Effector memory CD4-positive, alpha-beta T cell (primary cell): Measurements from ENCODE around the gene LRRC56.

Source experiments
- DNase-seq, 3 donors: peaks; one replicate each; pipeline ENCODE4 v3.0.0-alpha.2; 2020
- H3K27ac ChIP-seq: 2 replicates; pipeline ENCODE4 v1.7.0; 2013; ENCODE audit warnings: mild to moderate bottlenecking, low read length, moderate library complexity; ENCODE audit not compliant: insufficient read depth, poor library complexity, severe bottlenecking
- H3K27me3 ChIP-seq: replicated peaks from 2 replicates; pipeline ENCODE4 v1.7.0; 2013; ENCODE audit warnings: mild to moderate bottlenecking, low read length; ENCODE audit not compliant: insufficient read depth, control insufficient read depth, poor library complexity, severe bottlenecking
- H3K36me3 ChIP-seq: 2 replicates; pipeline ENCODE4 v1.7.0; 2013; ENCODE audit warnings: mild to moderate bottlenecking, low read length, moderate library complexity; ENCODE audit not compliant: control insufficient read depth, insufficient read depth
- H3K4me1 ChIP-seq: 2 replicates; pipeline ENCODE4 v1.7.0; 2013; ENCODE audit warnings: low read length, mild to moderate bottlenecking; ENCODE audit not compliant: control insufficient read depth, insufficient read depth, poor library complexity, severe bottlenecking
- H3K4me3 ChIP-seq: 2 replicates; pipeline ENCODE4 v1.7.0; 2013; ENCODE audit warnings: low read length, low read depth, mild to moderate bottlenecking; ENCODE audit not compliant: insufficient read depth, poor library complexity, severe bottlenecking
- H3K9me3 ChIP-seq: 2 replicates; pipeline ENCODE4 v1.7.0; 2013; ENCODE audit warnings: mild to moderate bottlenecking, low read length, moderate library complexity; ENCODE audit not compliant: control insufficient read depth
- total RNA-seq, 3 donors: gene quantifications; one replicate each; lab custom pipeline; 2026; lab: John Stamatoyannopoulos, UW

The LRRC56 gene
- total RNA-seq = 9.7 to 11.4 (median 11.3) reads per million in 3 donors

DNA sequence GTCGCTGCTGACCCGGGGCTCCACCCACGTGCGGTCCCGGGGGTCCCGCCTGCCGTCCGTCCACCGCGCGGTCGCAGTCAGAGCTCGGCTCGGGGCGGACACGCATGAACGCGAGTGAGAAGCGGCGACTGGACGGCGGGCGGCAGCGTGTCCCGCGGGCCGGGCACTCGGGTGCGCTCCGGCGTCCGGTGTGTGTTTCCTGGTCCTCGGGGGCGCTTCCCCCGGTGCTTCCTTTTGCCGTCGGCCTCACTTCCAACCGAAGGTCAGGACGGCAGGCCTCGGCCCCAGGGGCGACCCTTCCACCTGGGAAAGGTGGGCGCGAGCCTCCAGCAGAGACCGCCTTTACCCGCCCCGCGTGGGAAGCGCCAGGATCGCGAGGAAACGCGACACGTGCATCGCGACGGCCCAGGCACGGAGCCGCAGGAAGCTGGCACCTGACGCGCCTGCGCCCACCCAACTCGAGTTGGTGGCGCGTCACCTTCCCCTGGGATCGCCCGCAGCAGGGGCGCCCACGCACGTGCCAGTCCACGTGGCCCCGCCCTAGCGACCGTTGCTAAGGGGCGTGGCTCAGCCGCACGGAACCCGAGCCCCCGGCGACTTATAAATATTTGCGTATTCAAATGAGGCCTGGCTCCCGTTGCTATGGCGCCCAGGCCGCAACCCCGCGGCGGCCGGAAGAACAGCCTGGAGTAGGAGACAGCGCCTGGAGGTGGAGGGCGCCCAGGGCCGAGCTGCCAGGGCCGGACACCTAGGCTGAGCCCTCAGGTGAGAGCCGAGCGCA lies at the start of gene LRRC56:
Gene LRRC56, plus strand, starts transcription at position 687 of the 781 bp plus-strand sequence. CDS start 3,158 bp downstream, outside the sequence.
- no peaks in the 10 kb centered on the region for H3K27me3 ChIP-seq
- H3K4me3 ChIP-seq = peak within 1 kb of the TSS; percentile 68
- peak; percentile 90 to 94 (median 91) for DNase-seq
- H3K36me3 ChIP-seq = peaks cover 12% of the 10 kb centered on the region
- peaks cover 33% of the 10 kb centered on the region for H3K4me1 ChIP-seq
- H3K9me3 ChIP-seq = no peaks in the 10 kb centered on the region
- H3K27ac ChIP-seq = peak within 1 kb of the TSS; percentile 84

DNA sequence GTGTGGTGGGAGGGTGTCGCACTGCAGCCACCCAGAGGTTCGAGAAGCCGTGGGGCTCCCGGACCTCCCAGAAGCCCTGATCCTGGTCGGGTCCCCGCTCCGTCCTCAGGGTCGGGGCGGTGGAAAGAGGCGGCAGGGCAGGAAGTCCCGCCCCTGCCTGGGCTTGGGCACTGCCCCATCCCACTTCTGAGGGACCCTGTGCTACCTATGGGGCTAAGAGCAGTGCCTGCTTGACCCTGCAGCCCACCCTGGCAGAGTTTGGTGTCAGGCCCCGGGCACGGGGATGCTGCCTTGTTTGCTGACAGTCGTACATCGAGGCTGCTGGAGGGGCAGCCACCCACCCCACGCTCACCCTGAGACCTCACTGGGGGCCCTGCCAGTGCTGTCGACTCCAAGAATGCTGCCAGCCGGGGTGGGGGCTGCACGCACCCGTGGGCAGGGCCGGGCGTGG lies 49.7 kb upstream of the LRRC56 start:
- no peak for DNase-seq
- Histone ChIP-seq H3K4me3 (no peak overlapping the region), H3K4me1 (no peaks in the 10 kb centered on the region), H3K27me3 (no peaks in the 10 kb centered on the region), H3K36me3 (no peaks in the 10 kb centered on the region), H3K27ac (no peak overlapping the region), H3K9me3 (no peaks in the 10 kb centered on the region)

- Histone ChIP-seq H3K9me3 (no peaks in the 10 kb centered on the region), H3K4me3 (no peak overlapping the region), H3K36me3 (no peaks in the 10 kb centered on the region)
Measured at GRCh38 chr11:488062-488461, 49.3 kb upstream of the LRRC56 start.

GRCh38 chr11:488579-488978 lies 48.7 kb upstream of the LRRC56 start:
- Histone ChIP-seq H3K27ac (no peak overlapping the region), H3K4me3 (no peak overlapping the region), H3K9me3 (no peaks in the 10 kb centered on the region), H3K27me3 (no peaks in the 10 kb centered on the region), H3K36me3 (no peaks in the 10 kb centered on the region), H3K4me1 (no peaks in the 10 kb centered on the region)
- DNase-seq = no peak

More at GRCh38 chr11:488062-488461, 49.3 kb upstream of the LRRC56 start:
- Histone ChIP-seq H3K27me3 (no peaks in the 10 kb centered on the region), H3K4me1 (no peaks in the 10 kb centered on the region), H3K27ac (no peak overlapping the region)
- DNase-seq = no peak

GRCh38 chr11:488992-489391 lies 48.3 kb upstream of the LRRC56 start:
- Histone ChIP-seq H3K27ac (no peak overlapping the region), H3K27me3 (no peaks in the 10 kb centered on the region), H3K4me3 (no peak overlapping the region), H3K4me1 (no peaks in the 10 kb centered on the region), H3K36me3 (no peaks in the 10 kb centered on the region), H3K9me3 (no peaks in the 10 kb centered on the region)
- no peak for DNase-seq

DNA sequence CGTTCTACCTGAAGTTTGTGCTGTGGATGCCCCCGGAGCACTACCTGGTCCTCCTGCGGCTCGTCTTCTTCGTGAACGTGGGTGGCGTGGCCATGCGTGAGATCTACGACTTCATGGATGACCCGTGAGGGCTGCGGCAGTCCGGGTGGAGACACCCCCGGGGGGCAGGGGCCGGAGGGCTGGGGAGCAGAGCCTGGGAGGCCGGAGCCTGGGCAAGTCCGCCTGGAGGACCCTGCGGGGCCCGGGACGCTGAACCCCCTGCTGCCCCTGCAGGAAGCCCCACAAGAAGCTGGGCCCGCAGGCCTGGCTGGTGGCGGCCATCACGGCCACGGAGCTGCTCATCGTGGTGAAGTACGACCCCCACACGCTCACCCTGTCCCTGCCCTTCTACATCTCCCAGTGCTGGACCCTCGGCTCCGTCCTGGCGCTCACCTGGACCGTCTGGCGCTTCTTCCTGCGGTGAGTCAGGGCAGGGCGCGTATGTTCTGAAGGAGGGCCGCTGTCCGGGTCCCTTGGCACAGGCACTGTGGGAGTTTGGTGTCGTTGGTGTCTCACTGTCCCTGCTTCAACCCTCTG lies 47.6 kb upstream of the LRRC56 start:
- H3K36me3 ChIP-seq = peaks cover 6% of the 10 kb centered on the region
- no peaks in the 10 kb centered on the region for H3K27me3 ChIP-seq
- no peaks in the 10 kb centered on the region for H3K9me3 ChIP-seq
- H3K4me1 ChIP-seq = no peaks in the 10 kb centered on the region
- no peak for DNase-seq
- no peak overlapping the region for H3K27ac ChIP-seq
- H3K4me3 ChIP-seq = no peak overlapping the region

DNA sequence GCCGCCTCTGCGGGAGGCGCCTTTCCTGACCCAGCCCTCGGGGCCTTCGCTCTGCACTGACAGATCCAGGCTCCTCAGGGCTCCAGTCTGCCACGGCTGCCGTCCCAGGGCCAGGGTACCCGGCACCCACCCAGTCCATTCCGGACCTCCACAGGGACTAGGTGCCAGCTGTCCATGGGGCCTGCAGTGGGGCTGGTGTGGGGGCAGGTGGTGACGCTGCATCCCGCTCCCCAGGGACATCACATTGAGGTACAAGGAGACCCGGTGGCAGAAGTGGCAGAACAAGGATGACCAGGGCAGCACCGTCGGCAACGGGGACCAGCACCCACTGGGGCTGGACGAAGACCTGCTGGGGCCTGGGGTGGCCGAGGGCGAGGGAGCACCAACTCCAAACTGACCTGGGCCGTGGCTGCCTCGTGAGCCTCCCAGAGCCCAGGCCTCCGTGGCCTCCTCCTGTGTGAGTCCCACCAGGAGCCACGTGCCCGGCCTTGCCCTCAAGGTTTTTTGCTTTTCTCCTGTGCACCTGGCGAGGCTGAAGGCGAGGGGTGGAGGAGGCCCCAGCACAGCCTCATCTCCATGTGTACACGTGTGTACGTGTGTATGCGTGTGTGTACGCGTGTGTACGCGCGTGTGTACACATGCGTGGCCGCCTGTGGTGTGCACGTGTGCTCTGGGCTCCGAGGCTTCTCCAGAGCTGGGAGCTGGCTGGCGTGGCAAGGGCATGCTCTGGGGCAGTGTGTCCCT lies 47.0 kb upstream of the LRRC56 start:
- H3K36me3 ChIP-seq = peaks cover 12% of the 10 kb centered on the region
- H3K4me3 ChIP-seq = no peak overlapping the region
- H3K4me1 ChIP-seq = no peaks in the 10 kb centered on the region
- no peak for DNase-seq
- H3K27ac ChIP-seq = no peak overlapping the region
- H3K27me3 ChIP-seq = no peaks in the 10 kb centered on the region
- H3K9me3 ChIP-seq = no peaks in the 10 kb centered on the region

- H3K4me1 ChIP-seq = no peaks in the 10 kb centered on the region
- H3K9me3 ChIP-seq = no peaks in the 10 kb centered on the region
- no peak overlapping the region for H3K27ac ChIP-seq
- H3K36me3 ChIP-seq = peaks cover 17% of the 10 kb centered on the region
- DNase-seq = no peak
- no peak overlapping the region for H3K4me3 ChIP-seq
- no peaks in the 10 kb centered on the region for H3K27me3 ChIP-seq
Measured at GRCh38 chr11:490930-491260, 46.4 kb upstream of the LRRC56 start.

GRCh38 chr11:491358-491757 lies 46.0 kb upstream of the LRRC56 start:
- DNase-seq = no peak
- H3K4me3 ChIP-seq = no peak overlapping the region
- peaks cover 18% of the 10 kb centered on the region for H3K36me3 ChIP-seq

More at GRCh38 chr11:491358-491757, 46.0 kb upstream of the LRRC56 start:
- Histone ChIP-seq H3K27me3 (no peaks in the 10 kb centered on the region), H3K4me1 (no peaks in the 10 kb centered on the region), H3K27ac (no peak overlapping the region), H3K9me3 (no peaks in the 10 kb centered on the region)
